Activated CD4-positive, alpha-beta T cell treated with anti-CD3 and anti-CD28 coated beads for 36 hours (primary cell): ENCODE results near the gene MYH9. TPM values are rescaled to one million over a fixed set of nuclear protein-coding genes. Genes with fewer than 3 reads are reported as not detected.
A peak's percentile ranks its signal among the peaks of the same experiment; 100 is the strongest.
"Not testable (repeated sequence)": the region's sequence is repeated elsewhere in the genome, so short reads cannot be mapped to it uniquely, and the experiment has no call there.

ENCODE experiments used
- ATAC-seq: fragments of 200-7000 bp; cut with Tn5 transposase; one replicate; pipeline ENCODE4 v1.10.0; 2021; ENCODE audit warnings: mild to moderate bottlenecking, moderate library complexity
- CTCF ChIA-PET: fragments of 350-600 bp; sonication (Branson Sonifier 250); formaldehyde crosslinking; loops from one replicate; lab custom pipeline; 2021; ENCODE audit warnings: antibody characterized with exemption; lab: Charles Lee
- POLR2A ChIA-PET: fragments of 350-600 bp; sonication (Branson Sonifier 250); formaldehyde crosslinking; loops from one replicate; lab custom pipeline; 2021; ENCODE audit warnings: antibody characterized with exemption, inconsistent platforms; lab: Charles Lee
- DNase-seq: peaks from one replicate; pipeline ENCODE4 v3.0.0-alpha.2; 2020
- H3K27ac Mint-ChIP-seq: one replicate; pipeline ENCODE4 v1.8.0; 2021; ENCODE audit warnings: mixed read lengths
- H3K27me3 Mint-ChIP-seq: one replicate; pipeline ENCODE4 v1.8.0; 2021; ENCODE audit warnings: mixed read lengths
- H3K36me3 Mint-ChIP-seq: one replicate; pipeline ENCODE4 v1.8.0; 2021; ENCODE audit warnings: low read depth, mixed read lengths
- H3K4me1 Mint-ChIP-seq: one replicate; pipeline ENCODE4 v1.8.0; 2021; ENCODE audit warnings: mixed read lengths
- H3K4me3 Mint-ChIP-seq: one replicate; pipeline ENCODE4 v1.8.0; 2021; ENCODE audit warnings: mild to moderate bottlenecking, moderate library complexity, mixed read lengths
- H3K9me3 Mint-ChIP-seq: one replicate; pipeline ENCODE4 v1.8.0; 2021; ENCODE audit warnings: low read depth, mixed read lengths
- intact Hi-C, 2 experiments: fragments of 100-400 bp; cut with DNase I in 1 of 2; cut with micrococcal nuclease in 1 of 2; formaldehyde crosslinking; loops; one replicate each; pipeline versions ENCODE4 v1.14.2 to v1.15.1; 2022 to 2024; cut with DNase I, micrococcal nuclease
- total RNA-seq, 2 experiments: library from RNA; stranded (reverse); gene quantifications; one replicate each; pipeline ENCODE4 v1.2.3, GENCODE V29; 2021

Gene MYH9
- total RNA-seq, 2 experiments from 2014 or later = 720 to 773 TPM

DNA sequence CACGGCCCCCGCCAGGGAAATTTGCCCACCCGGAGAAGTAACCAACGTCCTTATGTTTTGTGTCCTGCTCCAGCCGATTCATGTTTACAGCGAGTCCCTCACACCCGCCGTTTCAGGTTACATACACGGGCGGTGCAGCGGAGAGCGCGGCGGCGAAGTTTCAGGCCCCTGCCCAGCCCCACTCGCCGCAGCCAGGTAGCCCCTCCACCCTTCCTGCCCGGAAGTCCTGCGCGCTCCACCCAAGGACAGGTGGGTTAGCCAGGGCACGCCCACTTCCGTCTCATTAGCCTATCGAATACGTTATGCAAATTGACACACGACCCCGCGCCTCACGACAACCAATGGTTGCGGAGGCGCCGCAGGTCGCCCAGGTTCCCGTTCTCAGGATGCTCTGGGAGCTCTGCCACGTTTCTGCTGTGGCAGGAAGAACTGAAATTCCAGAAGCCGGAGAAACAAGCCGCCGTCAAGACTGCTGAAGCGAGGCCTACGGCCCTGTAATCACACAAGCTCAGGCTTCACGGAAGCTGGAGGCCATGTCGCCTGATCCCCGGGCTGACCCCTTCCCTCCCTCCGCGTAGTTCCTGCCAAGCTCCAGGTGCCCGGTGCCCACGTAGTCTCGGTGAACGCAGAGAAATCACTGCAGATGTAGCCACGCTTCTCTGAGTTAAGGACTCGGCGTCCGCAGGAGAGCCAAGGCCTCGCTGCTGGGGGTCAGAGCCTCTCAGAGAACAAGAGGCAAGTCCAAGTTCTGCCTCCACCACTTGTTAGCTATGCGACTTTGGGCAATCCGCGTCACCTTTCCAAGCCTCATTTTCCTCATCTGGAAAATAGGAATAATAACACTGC is 22.4 kb upstream of the MYH9 start:
- Mint-ChIP-seq H3K36me3 (no peaks in the 10 kb centered on the region), H3K9me3 (no peaks in the 10 kb centered on the region), H3K4me1 (peaks cover 37% of the 10 kb centered on the region), H3K27ac (peak overlapping the region; percentile 73), H3K4me3 (peak overlapping the region; percentile 76), H3K27me3 (no peaks in the 10 kb centered on the region)
- peak; percentile 56 for ATAC-seq
- ChIA-PET CTCF (interaction anchor here (0.6 to 1.8 kb wide), 4 partner anchors 44 to 959 kb away, joined by 3 to 4 read pairs (median 4); no protein-coding TSS in a partner anchor), POLR2A (interaction anchor here (0.6 to 0.8 kb wide), 2 partner anchors 25 to 45 kb away, joined by 3 read pairs; no protein-coding TSS in a partner anchor)
- intact Hi-C loops = loop anchor here in 1 of 2 experiments (2.0 kb wide), 1 partner anchor 45 kb away; no protein-coding TSS in a partner anchor
- peak; percentile 82 for DNase-seq

DNA sequence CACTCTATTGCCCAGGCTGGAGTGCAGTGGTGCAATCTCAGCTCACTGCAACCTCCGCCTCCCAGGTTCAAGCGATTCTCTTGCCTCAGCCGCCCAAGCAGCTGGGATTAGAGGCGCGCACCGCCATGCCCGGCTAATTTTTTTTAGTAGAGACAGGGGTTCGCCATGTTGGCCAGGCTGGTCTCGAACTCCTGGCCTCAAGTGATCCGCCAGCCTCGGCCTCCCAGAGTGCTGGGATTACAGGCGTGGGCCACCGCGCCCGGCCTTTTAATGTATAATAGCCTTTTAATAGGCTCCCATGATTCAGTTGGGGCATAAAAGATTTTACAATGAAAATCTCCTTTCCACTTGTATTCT is 21.8 kb upstream of the MYH9 start:
- H3K27me3 Mint-ChIP-seq, H3K9me3 Mint-ChIP-seq, intact Hi-C loops, DNase-seq, POLR2A ChIA-PET, ATAC-seq, H3K36me3 Mint-ChIP-seq, CTCF ChIA-PET: not testable (repeated sequence)
- Mint-ChIP-seq H3K4me3 (peak overlapping the region; percentile 76), H3K4me1 (peaks cover 43% of the 10 kb centered on the region), H3K27ac (peak overlapping the region; percentile 73)

DNA sequence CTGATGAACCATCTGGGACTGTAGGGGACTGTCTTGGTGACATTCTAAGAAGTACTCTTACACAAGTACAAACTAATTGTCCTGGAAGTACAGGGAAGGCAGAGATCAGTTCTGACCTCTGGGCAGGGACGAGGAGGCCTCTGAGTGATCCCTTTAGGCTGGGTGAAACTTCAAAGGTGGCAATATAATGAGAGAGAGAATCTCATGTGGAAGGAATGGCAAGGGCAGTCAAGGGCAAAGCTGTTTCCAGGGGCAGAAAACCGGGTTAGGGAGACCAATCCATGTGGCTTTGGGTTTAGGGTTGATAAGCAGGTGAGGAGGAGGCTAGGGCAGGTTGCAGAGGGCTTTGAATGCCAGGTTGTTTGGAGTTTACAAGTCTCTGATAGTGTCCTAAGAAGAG is 21.3 kb upstream of the MYH9 start:
- POLR2A ChIA-PET = no interaction called here

DNA sequence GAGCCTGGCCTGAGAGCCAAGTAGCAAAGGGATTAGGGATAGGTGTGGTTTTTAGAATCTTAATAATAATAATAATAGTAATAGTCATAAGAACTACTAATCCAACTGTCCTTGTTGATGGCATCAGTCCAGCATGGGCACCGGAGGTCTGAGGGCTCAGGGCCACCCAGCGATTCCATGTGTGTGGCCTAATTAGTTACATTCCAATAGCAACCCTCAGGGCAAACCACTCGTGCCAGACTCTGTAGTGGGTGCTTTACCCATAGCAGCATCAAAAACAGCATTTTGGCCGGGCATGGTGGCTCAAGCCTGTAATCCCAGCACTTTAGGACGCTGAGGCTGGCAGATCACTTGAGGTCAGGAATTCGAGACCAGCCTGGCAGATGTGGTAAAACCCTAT is 19.0 kb upstream of the MYH9 start:
- Mint-ChIP-seq H3K4me1 (peaks cover 44% of the 10 kb centered on the region), H3K36me3 (no peaks in the 10 kb centered on the region), H3K4me3 (no peak overlapping the region), H3K9me3 (no peaks in the 10 kb centered on the region), H3K27me3 (no peaks in the 10 kb centered on the region), H3K27ac (no peak overlapping the region)
- intact Hi-C loops = no loop called here
- ATAC-seq = no peak
- DNase-seq = no peak
- POLR2A ChIA-PET = no interaction called here
- CTCF ChIA-PET = interaction anchor here (0.9 to 1.8 kb wide), 3 partner anchors 16 to 106 kb away, joined by 3 to 5 read pairs (median 3); no protein-coding TSS in a partner anchor

More for the DNA sequence above, 21.3 kb upstream of the MYH9 start:
- DNase-seq = no peak
- no peaks in the 10 kb centered on the region for H3K9me3 Mint-ChIP-seq
- peaks cover 45% of the 10 kb centered on the region for H3K4me1 Mint-ChIP-seq
- H3K27me3 Mint-ChIP-seq = no peaks in the 10 kb centered on the region
- H3K27ac Mint-ChIP-seq = peak overlapping the region; percentile 60
- H3K4me3 Mint-ChIP-seq = peak overlapping the region; percentile 4
- CTCF ChIA-PET = no interaction called here
- no peaks in the 10 kb centered on the region for H3K36me3 Mint-ChIP-seq
- ATAC-seq = no peak
- intact Hi-C loops = no loop called here

DNA sequence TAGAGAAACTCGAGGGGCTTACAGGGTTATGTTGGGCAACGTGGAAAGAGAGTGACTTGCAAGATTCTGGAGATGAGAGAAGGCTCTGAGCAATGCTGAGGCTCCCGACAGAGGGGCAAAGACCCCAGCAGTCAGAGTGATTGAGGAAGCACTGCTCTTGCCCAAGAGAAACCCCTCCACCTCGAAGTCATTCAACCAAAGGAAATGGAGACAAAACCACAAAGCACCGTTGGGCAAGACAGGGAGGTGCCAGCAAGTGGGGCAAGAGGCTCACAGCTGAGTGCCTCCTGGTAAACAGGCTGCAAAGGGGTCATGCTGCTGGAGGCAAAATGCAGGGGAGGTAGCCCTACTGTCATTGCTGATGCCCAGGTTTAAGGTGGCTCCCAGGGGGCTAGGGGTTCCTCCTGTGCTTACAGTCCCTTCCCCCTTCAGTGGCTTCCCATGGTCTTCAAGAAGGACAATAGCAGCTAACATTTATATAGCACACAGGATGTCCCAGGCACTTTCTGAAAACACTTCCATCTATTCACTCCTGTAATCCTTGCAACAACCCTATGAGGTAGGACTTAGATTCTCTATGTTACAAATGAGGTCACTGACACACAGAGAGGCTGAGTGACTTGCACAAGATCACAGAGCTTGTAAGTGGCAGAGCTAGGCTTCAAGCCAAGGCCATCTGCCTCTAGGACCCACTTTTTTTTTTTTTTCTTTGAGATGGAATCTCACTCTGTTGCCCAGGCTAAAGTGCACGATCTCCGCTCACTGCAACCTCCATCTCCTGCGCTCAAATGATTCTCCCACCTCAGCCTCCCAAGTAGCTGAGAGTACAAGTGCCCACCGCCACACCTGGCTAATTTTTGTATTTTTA is 18.1 kb upstream of the MYH9 start:
- DNase-seq = peak; percentile 65
- POLR2A ChIA-PET = interaction anchor here (0.6 to 0.9 kb wide), 2 partner anchors 51 to 66 kb away, joined by 3 to 8 read pairs; no protein-coding TSS in a partner anchor
- Mint-ChIP-seq H3K4me3 (no peak overlapping the region), H3K36me3 (no peaks in the 10 kb centered on the region), H3K27me3 (no peaks in the 10 kb centered on the region), H3K27ac (peak overlapping the region; percentile 89), H3K9me3 (no peaks in the 10 kb centered on the region), H3K4me1 (peaks cover 39% of the 10 kb centered on the region)
- CTCF ChIA-PET = interaction anchor here (0.9 to 1.8 kb wide), 5 partner anchors 17 to 105 kb away, joined by 3 to 6 read pairs (median 3); partner anchors contain the start of gene MYH9
- ATAC-seq = peak; percentile 69
- intact Hi-C loops = no loop called here

DNA sequence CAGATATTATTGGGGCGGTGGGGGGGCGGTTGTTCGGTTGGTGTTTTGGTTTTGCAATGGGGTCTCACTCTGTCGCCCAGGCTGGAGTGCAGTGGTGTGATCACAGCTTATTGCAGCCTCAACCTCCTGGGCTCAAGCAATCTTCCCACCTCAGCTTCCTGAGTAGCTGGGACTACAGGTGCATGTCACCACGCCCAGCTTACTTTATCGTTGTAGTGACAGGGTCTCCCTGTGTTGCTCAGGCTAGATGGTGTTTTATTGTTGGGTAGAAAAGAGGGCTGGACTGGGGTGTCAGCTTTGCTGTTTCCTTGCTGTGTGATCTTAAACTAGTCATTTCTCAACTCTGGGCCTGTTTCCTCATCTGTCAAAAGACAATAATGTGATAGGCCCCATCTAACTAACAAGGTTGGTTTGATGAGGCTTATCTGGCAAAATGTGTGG is 17.5 kb upstream of the MYH9 start:
- intact Hi-C loops = no loop called here
- H3K27me3 Mint-ChIP-seq = no peaks in the 10 kb centered on the region
- peak; percentile 29 for DNase-seq
- H3K36me3 Mint-ChIP-seq = no peaks in the 10 kb centered on the region
- H3K27ac Mint-ChIP-seq = peak overlapping the region; percentile 89
- no peaks in the 10 kb centered on the region for H3K9me3 Mint-ChIP-seq
- CTCF ChIA-PET = interaction anchor here (0.6 to 1.8 kb wide), 5 partner anchors 17 to 65 kb away, joined by 3 to 6 read pairs (median 3); partner anchors contain the start of gene MYH9
- no peak overlapping the region for H3K4me3 Mint-ChIP-seq
- peak; percentile 80 for ATAC-seq
- peaks cover 33% of the 10 kb centered on the region for H3K4me1 Mint-ChIP-seq
- POLR2A ChIA-PET = interaction anchor here (0.9 kb wide), 1 partner anchor 65 kb away, joined by 8 read pairs; no protein-coding TSS in a partner anchor

DNA sequence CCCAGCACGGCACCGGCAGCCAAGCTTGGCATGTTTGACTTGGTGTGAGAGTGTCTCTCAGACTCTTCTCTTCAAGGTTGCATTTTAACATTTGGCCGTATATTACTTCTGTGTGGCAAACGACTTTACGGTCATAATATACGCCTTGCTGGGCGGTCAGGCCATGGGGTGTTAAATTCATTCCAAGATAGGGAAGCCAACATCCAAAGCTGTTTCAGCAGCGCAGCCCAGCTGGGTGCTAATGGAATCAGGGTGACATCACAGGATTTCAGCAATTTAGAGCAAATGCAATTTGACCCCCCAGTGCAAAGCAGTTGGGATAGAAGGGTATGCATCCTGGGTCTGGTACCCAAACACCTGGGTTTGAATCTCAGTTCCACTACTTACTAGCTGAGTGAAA is 16.7 kb upstream of the MYH9 start:
- ChIA-PET CTCF (interaction anchor here (0.6 to 1.5 kb wide), 3 partner anchors 59 to 164 kb away, joined by 3 to 5 read pairs (median 3); no protein-coding TSS in a partner anchor), POLR2A (no interaction called here)
- Mint-ChIP-seq H3K9me3 (no peaks in the 10 kb centered on the region), H3K27me3 (no peaks in the 10 kb centered on the region), H3K4me3 (no peak overlapping the region), H3K4me1 (peaks cover 30% of the 10 kb centered on the region), H3K27ac (no peak overlapping the region), H3K36me3 (no peaks in the 10 kb centered on the region)
- intact Hi-C loops = no loop called here
- DNase-seq = no peak
- ATAC-seq = no peak

DNA sequence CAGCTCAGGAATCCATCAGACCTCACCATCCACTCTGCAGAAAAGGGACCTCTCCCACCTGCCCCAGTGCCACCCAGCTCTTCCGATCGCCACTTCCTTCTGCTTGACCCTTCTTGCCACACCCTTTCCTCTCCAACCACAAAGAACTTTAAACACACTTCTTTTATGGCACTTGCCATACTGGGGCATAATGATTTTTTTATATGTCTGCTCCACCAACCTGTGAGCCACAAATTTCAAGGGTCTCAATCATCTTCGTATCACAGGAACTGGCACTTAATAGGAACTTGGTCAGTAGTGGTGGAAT is 11.7 kb upstream of the MYH9 start:
- POLR2A ChIA-PET = no interaction called here
- DNase-seq (no peak), ATAC-seq (no peak)
- no peak overlapping the region for H3K4me3 Mint-ChIP-seq
- H3K9me3 Mint-ChIP-seq = no peaks in the 10 kb centered on the region
- no peaks in the 10 kb centered on the region for H3K27me3 Mint-ChIP-seq
- CTCF ChIA-PET = no interaction called here
- H3K27ac Mint-ChIP-seq = no peak overlapping the region
- peaks cover 16% of the 10 kb centered on the region for H3K4me1 Mint-ChIP-seq
- H3K36me3 Mint-ChIP-seq = no peaks in the 10 kb centered on the region
- intact Hi-C loops = no loop called here

DNA sequence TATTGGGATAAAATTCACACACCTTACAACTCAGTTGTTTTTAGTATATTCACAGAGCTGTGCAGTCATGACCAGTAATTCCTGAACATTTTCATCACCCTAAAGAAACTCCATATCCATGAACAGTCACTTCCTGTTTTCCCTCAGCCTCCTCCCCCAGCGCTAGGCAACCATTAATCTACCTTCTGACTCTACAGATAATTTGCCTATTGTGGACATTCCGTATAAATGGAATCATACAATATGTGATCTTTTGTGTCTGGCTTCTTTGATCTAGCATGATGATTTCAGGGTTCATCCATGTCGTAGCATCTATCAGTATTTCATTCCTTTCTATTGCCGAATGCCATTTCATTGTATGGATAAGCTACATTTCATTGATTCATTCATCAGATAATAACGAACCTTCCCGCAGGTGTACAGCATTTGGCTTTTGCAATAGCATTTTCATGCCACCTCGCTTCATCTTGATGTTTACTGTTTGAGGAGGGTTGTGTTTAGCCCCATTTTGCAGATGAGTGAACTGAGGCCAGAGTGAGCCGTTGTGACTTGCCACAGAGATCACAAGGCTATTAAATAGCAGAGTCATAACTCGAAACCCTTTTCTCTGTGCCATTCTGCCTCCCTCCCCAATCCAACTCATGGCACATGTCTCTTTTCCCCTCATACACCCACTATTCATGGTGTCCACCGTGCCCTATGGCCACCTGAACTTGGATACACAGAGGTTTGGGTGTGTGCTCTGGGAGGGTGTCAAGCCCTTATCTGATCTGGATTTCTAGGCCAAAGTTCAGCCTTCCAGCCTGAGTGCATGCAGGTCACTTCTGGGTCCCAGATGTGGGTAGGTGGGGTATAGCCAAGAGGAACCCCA is 11.1 kb upstream of the MYH9 start:
- Mint-ChIP-seq H3K4me1 (peaks cover 16% of the 10 kb centered on the region), H3K27ac (no peak overlapping the region), H3K9me3 (no peaks in the 10 kb centered on the region), H3K27me3 (no peaks in the 10 kb centered on the region), H3K4me3 (no peak overlapping the region), H3K36me3 (no peaks in the 10 kb centered on the region)
- ATAC-seq = no peak
- CTCF ChIA-PET = interaction anchor here (0.6 kb wide), 2 partner anchors 47 to 67 kb away, joined by 3 read pairs; no protein-coding TSS in a partner anchor
- DNase-seq = no peak
- intact Hi-C loops = no loop called here
- POLR2A ChIA-PET = interaction anchor here (0.7 kb wide), 1 partner anchor 81 kb away, joined by 3 read pairs; no protein-coding TSS in a partner anchor
